Immature natural killer cell (primary cell): ENCODE data around the gene SLCO2B1. TPM values are rescaled to one million over a fixed set of nuclear protein-coding genes. Genes with fewer than 3 reads are reported as not detected.
A peak's percentile ranks its signal among the peaks of the same experiment; 100 is the strongest.

ENCODE experiments used
- DNase-seq, 3 donors: peaks; one replicate each; pipeline ENCODE4 v3.0.0; 2022; ENCODE audit warnings: mixed read lengths in 1 of 3
- H3K27ac Mint-ChIP-seq, 6 donors: one replicate each; pipeline ENCODE4 v1.8.0; 2020; ENCODE audit warnings: mixed read lengths in 6 of 6, mild to moderate bottlenecking in 5 of 6, inconsistent platforms in 4 of 6, moderate library complexity in 3 of 6
- H3K27me3 Mint-ChIP-seq, 3 donors: one replicate each; pipeline ENCODE4 v1.8.0; 2020 to 2021; ENCODE audit warnings: low read depth in 3 of 3, mild to moderate bottlenecking in 3 of 3, mixed read lengths in 3 of 3, moderate library complexity in 3 of 3, inconsistent platforms in 1 of 3
- H3K36me3 Mint-ChIP-seq, 3 donors: one replicate each; pipeline ENCODE4 v1.8.0; 2020; ENCODE audit warnings: mixed read lengths in 3 of 3, inconsistent platforms in 2 of 3, mild to moderate bottlenecking in 2 of 3
- H3K4me1 Mint-ChIP-seq, 2 donors: one replicate each; pipeline ENCODE4 v1.8.0; 2020; ENCODE audit warnings: inconsistent platforms in 2 of 2, mild to moderate bottlenecking in 2 of 2, mixed read lengths in 2 of 2, moderate library complexity in 1 of 2
- H3K4me3 Mint-ChIP-seq, 5 donors: one replicate each; pipeline ENCODE4 v1.8.0; 2020; ENCODE audit warnings: mild to moderate bottlenecking in 5 of 5, mixed read lengths in 5 of 5, inconsistent platforms in 3 of 5, moderate library complexity in 3 of 5
- H3K9me3 Mint-ChIP-seq, 6 donors: one replicate each; pipeline ENCODE4 v1.8.0; 2020; ENCODE audit warnings: mild to moderate bottlenecking in 6 of 6, mixed read lengths in 6 of 6, inconsistent platforms in 4 of 6, moderate library complexity in 3 of 6
- polyA plus RNA-seq, 3 donors: library from polyadenylated mRNA; unstranded; fragments of 300-500 nt; fragmentation: Illumina TruSeq; gene quantifications; one replicate each; pipeline ENCODE4 v1.2.3, GENCODE V29; 2021

SLCO2B1 gene
- polyA plus RNA-seq, 3 donors from 2014 or later = not detected

DNA sequence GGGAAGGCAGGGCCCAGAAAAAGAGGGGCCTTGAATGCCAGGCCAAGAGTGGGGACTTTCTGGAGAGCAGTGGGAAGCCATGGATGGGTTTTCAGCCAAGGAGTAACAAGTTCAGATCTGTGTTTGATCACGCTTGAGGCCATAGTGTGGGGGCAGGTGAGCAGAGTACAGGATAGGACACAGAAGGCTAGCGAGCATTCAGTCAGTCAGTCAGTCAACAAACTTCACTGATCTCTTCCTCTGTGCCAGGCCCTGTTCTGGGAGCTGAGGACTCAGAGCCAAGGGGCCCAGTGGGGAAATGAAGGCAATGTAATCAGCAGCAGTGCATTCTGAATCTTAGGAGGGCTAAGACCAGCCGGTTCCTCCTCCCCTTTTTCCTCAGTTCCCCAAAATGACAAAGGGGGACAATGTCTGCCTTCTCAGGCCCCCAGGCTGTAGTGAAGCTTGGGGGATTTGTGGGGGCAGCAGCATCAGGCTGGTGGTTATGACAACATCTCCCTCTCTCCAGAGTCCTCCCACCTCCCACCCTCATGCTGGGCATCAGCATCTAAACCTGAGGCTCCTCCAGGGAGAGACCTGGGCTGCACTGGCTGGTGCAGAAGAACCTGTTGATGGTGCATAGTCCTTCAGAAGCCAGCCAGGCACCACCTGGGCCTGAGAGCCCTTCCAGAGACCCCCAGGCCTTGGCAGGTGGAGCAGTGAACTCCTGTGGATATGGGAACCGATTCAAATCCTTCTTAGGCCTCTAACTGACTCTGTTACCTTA is 46.8 kb downstream of the SLCO2B1 start:
- peaks cover 2 to 10% (median 6%) of the 10 kb centered on the region in 3 donors for H3K27me3 Mint-ChIP-seq
- no peaks in the 10 kb centered on the region for H3K36me3 Mint-ChIP-seq
- H3K4me3 Mint-ChIP-seq = no peak overlapping the region
- H3K9me3 Mint-ChIP-seq = no peaks in the 10 kb centered on the region
- H3K4me1 Mint-ChIP-seq = no peaks in the 10 kb centered on the region
- DNase-seq = no peak
- no peak overlapping the region for H3K27ac Mint-ChIP-seq

DNA sequence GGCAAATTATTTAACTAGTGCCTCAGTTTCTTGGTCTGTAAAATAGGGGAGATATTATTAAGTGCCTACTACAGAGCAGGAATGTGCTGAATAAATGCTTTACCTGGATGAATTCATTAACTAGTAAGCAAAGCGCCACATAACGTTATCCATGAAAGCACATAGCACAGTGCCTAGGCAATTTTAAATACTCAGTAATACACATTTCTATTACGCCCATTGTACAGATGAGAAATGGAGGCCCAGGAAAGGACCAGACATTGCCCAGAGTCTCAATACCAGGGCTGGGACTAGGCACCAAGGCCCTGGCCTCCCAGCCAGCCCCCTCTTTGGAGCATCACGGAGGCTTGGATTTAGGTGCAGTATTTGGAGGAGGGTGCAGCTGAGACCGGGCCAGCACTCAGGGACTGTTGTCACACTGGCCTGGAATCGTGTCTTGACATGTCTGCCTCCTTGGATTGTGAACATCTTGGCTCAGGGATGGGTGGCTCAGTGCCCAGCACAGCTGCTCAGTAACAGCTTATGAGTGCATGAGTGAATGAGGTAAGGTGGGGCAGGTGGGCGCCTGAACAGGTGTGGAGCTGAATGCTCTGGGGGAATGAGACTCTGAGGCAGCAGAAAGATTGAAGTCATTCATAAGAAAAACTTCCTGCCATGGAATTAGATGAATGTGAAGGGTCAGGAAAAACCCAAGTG is 47.5 kb downstream of the SLCO2B1 start:
- Mint-ChIP-seq H3K4me1 (no peaks in the 10 kb centered on the region), H3K4me3 (no peak overlapping the region), H3K27ac (no peak overlapping the region), H3K9me3 (no peaks in the 10 kb centered on the region), H3K27me3 (peaks cover 2 to 10% (median 8%) of the 10 kb centered on the region in 3 donors), H3K36me3 (no peaks in the 10 kb centered on the region)
- DNase-seq = no peak

DNA sequence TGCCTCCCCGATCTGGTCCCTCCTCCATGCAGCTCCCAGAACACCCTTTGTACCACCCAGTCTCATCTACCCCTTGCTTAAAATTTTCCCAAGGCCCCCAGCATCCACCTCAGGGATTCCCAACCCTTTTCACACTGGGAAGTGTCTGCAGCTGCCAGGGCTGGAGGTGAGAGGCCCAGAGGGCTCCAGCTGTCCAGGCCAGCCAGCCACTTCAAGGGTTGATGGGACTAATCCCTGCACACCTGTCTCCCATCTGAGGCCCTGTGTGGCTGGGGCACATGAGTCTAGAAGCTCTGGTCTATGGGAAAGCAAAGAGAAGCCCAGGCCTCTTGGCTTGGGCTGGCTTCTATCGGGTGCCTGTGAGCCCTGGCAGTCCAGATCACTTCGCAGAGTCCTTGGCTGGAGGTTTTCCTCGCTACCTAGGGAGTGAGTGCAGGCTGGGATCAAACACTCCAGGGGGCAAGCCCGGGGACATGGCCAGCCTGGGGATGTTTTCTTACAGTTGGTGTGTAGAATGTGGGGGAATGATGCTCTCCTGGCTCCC is 48.6 kb downstream of the SLCO2B1 start:
- Mint-ChIP-seq H3K4me3 (no peak overlapping the region), H3K27me3 (peaks cover 2 to 12% (median 8%) of the 10 kb centered on the region in 3 donors), H3K36me3 (no peaks in the 10 kb centered on the region), H3K27ac (no peak overlapping the region), H3K4me1 (no peaks in the 10 kb centered on the region), H3K9me3 (no peaks in the 10 kb centered on the region)
- DNase-seq = no peak

DNA sequence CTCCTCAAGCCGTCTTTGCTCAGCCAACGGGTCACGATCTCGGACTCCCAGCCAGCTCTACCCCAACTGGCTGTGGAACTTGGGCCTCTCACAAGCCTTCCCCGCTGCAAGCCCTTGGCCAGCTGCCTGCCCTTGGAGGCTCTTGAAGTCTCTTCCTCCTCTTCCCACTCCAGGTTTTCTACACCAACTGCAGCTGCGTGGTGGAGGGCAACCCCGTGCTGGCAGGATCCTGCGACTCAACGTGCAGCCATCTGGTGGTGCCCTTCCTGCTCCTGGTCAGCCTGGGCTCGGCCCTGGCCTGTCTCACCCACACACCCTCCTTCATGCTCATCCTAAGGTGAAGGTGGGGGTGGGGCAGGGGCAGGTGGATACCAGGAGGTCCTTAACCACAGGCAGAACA is 49.1 kb downstream of the SLCO2B1 start:
- peaks cover 2 to 12% (median 8%) of the 10 kb centered on the region in 3 donors for H3K27me3 Mint-ChIP-seq
- H3K36me3 Mint-ChIP-seq = no peaks in the 10 kb centered on the region
- H3K4me1 Mint-ChIP-seq = no peaks in the 10 kb centered on the region
- no peak for DNase-seq
- H3K4me3 Mint-ChIP-seq = no peak overlapping the region
- no peaks in the 10 kb centered on the region for H3K9me3 Mint-ChIP-seq
- H3K27ac Mint-ChIP-seq = no peak overlapping the region

DNA sequence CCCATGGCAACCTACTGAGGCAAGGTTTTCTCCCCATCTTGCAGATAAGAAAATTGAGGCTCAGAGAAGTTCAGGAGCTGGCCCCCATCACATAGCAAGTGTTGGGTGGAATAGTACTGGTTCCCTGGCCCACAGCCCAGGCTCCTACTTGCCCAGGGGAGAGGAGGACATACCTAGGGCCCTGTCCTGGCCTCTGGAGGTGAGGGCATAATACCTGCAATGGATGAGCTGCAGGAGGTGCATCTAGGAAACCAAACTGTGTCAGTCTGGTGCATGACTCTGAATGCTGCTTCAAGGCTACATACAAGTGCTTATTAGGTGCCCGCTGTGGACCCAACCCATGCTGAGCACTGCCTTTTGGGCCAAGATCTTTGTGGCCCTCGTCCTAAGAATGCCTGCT is 49.6 kb downstream of the SLCO2B1 start:
- DNase-seq = no peak
- Mint-ChIP-seq H3K9me3 (no peaks in the 10 kb centered on the region), H3K4me1 (no peaks in the 10 kb centered on the region), H3K27ac (no peak overlapping the region), H3K36me3 (no peaks in the 10 kb centered on the region), H3K27me3 (peaks cover 2 to 12% (median 6%) of the 10 kb centered on the region in 3 donors), H3K4me3 (no peak overlapping the region)

DNA sequence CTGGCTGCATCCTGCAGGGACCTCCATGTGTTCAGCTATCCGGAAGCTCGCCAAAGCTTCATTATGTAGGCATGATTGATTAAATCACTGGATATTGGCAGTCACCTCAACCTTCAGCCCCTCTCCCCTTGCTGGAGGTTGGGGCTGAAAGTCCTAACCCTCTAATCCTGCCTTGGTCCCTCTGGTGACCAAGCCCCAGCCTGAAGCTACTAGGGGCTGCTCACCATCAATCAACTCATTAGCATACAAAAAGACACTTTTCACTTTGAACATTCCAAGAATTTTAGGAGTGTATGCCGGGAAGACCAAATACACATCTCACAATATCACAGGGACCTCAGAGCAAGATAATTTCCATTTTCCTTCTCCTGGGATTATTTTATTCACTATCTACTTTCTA is 50.9 kb downstream of the SLCO2B1 start:
- no peaks in the 10 kb centered on the region for H3K4me1 Mint-ChIP-seq
- H3K36me3 Mint-ChIP-seq = no peaks in the 10 kb centered on the region
- H3K27ac Mint-ChIP-seq = no peak overlapping the region

DNA sequence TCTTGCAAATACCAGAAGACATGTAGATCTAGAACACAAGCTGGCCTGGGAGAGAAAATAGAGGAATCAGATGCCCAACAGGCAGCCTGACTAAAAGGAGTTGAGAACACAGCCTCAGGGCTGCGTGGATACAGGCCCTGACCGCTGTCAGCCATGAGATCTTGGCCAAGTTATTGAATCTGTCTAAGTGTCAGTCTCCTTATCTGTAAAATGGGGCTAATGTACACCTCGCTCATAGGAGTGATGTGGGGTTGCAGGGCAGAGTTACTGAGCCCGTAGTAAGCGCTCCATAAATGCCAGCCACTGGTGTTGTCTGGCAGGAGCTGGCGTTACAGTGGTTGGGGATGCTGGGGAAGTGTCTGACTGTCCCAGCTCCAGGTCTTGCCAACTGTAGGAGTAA is 51.3 kb downstream of the SLCO2B1 start:
- H3K9me3 Mint-ChIP-seq = no peaks in the 10 kb centered on the region
- no peak overlapping the region for H3K4me3 Mint-ChIP-seq
- no peaks in the 10 kb centered on the region for H3K36me3 Mint-ChIP-seq
- H3K4me1 Mint-ChIP-seq = no peaks in the 10 kb centered on the region
- no peak overlapping the region for H3K27ac Mint-ChIP-seq
- DNase-seq = no peak
- H3K27me3 Mint-ChIP-seq = peaks cover 2 to 17% (median 6%) of the 10 kb centered on the region in 3 donors

More for the DNA sequence above, 50.9 kb downstream of the SLCO2B1 start:
- H3K4me3 Mint-ChIP-seq = no peak overlapping the region
- no peak for DNase-seq
- H3K9me3 Mint-ChIP-seq = no peaks in the 10 kb centered on the region
- H3K27me3 Mint-ChIP-seq = peaks cover 2 to 15% (median 6%) of the 10 kb centered on the region in 3 donors

DNA sequence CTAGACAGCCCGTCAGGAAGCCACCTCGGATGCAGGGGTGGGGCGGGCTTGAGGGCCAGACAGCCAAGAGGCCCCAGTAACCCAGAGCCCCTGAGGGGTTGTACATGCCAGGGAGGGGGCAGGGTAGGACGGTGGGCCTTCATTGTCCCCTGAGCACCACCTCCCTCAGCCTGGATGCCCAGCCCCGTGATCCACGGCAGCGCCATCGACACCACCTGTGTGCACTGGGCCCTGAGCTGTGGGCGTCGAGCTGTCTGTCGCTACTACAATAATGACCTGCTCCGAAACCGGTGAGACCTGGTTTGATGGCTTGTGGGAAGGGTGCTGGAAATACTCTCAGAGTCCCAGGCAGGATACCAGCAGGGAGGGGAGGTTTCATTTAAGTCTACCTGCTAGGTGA is 52.2 kb downstream of the SLCO2B1 start:
- Mint-ChIP-seq H3K27me3 (peaks cover 2 to 17% (median 6%) of the 10 kb centered on the region in 3 donors), H3K36me3 (no peaks in the 10 kb centered on the region), H3K27ac (no peak overlapping the region), H3K4me1 (no peaks in the 10 kb centered on the region), H3K4me3 (no peak overlapping the region), H3K9me3 (no peaks in the 10 kb centered on the region)
- no peak for DNase-seq

DNA sequence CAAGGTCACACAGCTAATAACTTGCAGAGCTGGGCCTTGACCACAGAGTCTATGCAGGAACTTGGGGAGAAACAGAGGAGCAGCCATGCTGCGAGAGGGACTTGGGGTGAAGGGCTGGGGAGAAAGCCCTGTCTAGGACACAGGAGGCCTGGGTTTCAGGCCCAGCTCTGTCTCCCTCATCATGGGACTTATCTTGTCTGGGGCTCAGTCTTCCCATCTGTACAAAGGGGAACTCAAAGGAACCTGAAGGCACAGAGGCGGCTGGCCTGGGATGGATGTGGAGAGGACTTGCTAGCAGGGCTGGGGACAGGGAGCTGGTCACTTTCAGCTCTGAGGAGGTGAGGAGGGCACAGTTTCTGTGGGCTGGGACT is 52.7 kb downstream of the SLCO2B1 start:
- H3K27ac Mint-ChIP-seq = no peak overlapping the region
- peaks cover 2 to 15% (median 6%) of the 10 kb centered on the region in 3 donors for H3K27me3 Mint-ChIP-seq
- H3K4me3 Mint-ChIP-seq = no peak overlapping the region
- H3K36me3 Mint-ChIP-seq = no peaks in the 10 kb centered on the region
- DNase-seq = no peak
- H3K9me3 Mint-ChIP-seq = no peaks in the 10 kb centered on the region
- no peaks in the 10 kb centered on the region for H3K4me1 Mint-ChIP-seq

DNA sequence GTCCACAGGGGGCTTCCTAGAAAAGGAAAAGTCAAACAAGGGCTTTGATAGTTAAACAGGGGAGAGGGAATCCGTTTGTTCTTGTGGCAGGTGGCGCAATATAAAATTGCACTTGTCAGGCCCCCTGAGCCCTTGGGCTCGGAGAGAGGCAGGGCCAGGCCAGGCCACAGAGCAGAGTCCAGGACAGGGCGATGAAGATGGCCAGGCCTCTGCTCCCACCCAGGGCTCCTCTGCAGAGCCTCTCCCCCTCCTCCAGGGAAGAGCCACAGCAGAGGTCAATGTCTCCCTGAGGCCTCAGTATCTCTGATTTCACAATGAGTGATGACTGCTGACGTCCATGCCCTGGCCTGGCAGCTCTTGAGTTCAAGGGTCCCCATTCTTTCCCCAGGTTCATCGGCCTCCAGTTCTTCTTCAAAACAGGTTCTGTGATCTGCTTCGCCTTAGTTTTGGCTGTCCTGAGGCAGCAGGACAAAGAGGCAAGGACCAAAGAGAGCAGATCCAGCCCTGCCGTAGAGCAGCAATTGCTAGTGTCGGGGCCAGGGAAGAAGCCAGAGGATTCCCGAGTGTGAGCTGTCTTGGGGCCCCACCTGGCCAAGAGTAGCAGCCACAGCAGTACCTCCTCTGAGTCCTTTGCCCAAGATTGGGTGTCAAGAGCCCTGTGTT is 53.2 kb downstream of the SLCO2B1 start:
- Mint-ChIP-seq H3K9me3 (no peaks in the 10 kb centered on the region), H3K4me1 (no peaks in the 10 kb centered on the region), H3K27me3 (peaks cover 2 to 15% (median 6%) of the 10 kb centered on the region in 3 donors), H3K36me3 (no peaks in the 10 kb centered on the region), H3K27ac (no peak overlapping the region), H3K4me3 (no peak overlapping the region)
- DNase-seq = no peak

DNA sequence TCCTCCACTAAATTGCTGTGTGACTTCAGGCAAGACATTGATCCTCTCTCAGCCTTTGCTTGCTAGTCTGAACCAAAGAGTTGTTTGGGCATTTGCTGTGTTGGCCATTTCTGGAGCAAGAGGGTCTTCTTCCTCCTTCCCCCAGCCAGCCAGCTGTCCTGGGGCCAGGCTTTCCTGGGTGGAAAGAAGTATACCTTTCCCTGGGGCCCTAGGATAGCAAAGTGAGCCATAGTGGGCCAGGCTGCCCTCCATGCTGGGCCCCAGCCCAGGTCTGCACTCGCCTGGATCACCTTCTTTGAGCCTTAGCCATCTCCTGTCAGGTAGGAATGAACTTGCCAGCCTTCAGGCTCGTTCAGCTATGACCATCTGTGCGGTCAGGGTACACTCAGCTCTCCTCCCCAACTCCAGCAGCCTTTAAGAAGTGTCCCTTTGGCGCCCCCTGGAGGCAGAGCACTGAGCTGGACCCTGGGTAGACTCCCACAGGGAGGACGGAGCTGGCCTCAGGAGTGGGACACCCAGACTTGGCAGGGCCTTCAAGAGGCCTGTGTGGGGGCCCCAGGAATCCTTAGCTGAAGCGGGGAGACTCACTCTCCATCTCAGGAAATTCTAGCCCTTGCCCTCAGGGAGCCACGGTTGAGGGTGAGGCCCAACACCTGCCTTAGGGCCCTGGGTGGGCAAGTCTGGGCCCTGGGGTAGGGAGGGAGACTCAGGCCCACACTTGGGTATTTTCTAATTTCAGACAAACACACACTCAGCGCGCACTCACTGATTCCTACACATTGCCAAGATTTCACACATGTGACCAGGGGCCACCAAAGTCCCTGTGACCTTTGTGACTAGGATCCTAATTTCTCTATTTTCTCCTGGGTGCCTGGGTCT is 54.0 kb downstream of the SLCO2B1 start:
- Mint-ChIP-seq H3K9me3 (no peaks in the 10 kb centered on the region), H3K27ac (no peak overlapping the region), H3K4me3 (no peak overlapping the region), H3K27me3 (peaks cover 2 to 15% (median 6%) of the 10 kb centered on the region in 3 donors), H3K36me3 (no peaks in the 10 kb centered on the region), H3K4me1 (no peaks in the 10 kb centered on the region)
- DNase-seq = peak; percentile 58 to 75 (median 64)

DNA sequence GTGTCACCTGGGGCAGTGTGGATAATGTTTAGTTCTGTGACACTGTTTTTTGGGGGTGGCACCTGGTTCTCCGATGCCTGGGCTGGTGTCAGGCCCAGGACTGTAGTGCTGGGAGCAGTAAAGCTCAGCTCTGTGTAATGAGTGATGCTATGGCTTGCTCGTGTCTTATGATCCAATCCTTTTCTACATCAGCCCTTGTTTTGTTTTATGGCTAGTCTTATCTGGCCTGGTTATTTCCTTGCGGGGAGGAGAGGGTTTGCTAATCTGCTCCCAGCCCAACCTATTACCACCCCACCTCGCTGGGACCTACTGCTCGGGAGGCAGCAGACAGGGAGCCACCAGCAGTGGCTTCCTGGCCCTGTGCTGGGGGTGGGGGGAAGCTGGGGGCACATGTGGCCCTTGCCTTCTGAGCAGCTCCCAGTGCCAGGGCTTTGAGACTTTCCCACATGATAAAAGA is 54.7 kb downstream of the SLCO2B1 start:
- Mint-ChIP-seq H3K4me3 (no peak overlapping the region), H3K9me3 (no peaks in the 10 kb centered on the region), H3K36me3 (no peaks in the 10 kb centered on the region), H3K27me3 (peaks cover 4 to 15% (median 6%) of the 10 kb centered on the region in 3 donors), H3K4me1 (no peaks in the 10 kb centered on the region), H3K27ac (no peak overlapping the region)
- DNase-seq = no peak

DNA sequence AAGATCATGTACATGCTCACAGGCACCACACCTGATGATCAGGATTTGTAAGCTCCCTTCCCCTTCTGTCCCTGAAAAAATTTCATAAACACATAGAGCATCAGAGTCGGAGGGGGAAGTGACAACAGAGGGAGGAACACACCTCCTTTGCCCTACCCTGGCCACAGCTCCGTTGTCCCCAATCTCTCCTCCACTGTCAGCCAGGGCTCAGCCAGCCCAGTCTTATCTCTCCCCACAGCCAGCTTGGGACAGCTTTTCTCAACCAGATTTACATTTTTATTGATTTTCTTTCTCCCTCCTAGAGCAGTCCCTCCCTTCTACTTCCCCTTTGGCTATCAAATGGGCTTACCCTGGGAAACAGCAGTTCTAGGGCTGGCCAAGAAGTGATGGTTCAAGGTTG is 57.5 kb downstream of the SLCO2B1 start:
- no peak for DNase-seq
- Mint-ChIP-seq H3K4me1 (no peaks in the 10 kb centered on the region), H3K9me3 (no peaks in the 10 kb centered on the region), H3K4me3 (no peak overlapping the region), H3K27me3 (peaks cover 2 to 12% (median 6%) of the 10 kb centered on the region in 3 donors), H3K27ac (no peak overlapping the region), H3K36me3 (no peaks in the 10 kb centered on the region)
